GM20000 (cell line): Measurements from ENCODE around the gene MAST4.

Source experiments
- DNase-seq: peaks from one replicate; pipeline ENCODE4 v3.0.0; 2012; ENCODE audit warnings: low spot score
- CTCF ChIP-seq: IDR thresholded peaks from 2 replicates; pipeline ENCODE4 v1.5.1; 2012; ENCODE audit warnings: mild to moderate bottlenecking, control low read depth; ENCODE audit errors: extremely low read depth, missing control alignments

Gene MAST4

GRCh38 chr5:66923922-66924321, 327.7 kb downstream of the MAST4 start:
- DNase-seq = no peak
- no peak for TF ChIP-seq CTCF

GRCh38 chr5:66927140-66927539, 330.9 kb downstream of the MAST4 start:
- TF ChIP-seq CTCF = no peak
- DNase-seq = no peak

GRCh38 chr5:66929281-66929680, 333.1 kb downstream of the MAST4 start:
- no peak for TF ChIP-seq CTCF
- DNase-seq = no peak

GRCh38 chr5:66929995-66930394, 333.8 kb downstream of the MAST4 start:
- DNase-seq = no peak
- TF ChIP-seq CTCF = no peak

GRCh38 chr5:66931651-66932050, 335.5 kb downstream of the MAST4 start:
- DNase-seq = no peak
- no peak for TF ChIP-seq CTCF

- TF ChIP-seq CTCF = no peak
- no peak for DNase-seq
These were observed 336.3 kb downstream of the MAST4 start for GRCh38 chr5:66932457-66932856.

GRCh38 chr5:66933066-66933465, 336.9 kb downstream of the MAST4 start:
- no peak for DNase-seq

More at GRCh38 chr5:66933066-66933465, 336.9 kb downstream of the MAST4 start:
- no peak for TF ChIP-seq CTCF
